HCT116 (cell line): ENCODE measurements around the gene FLACC1. TPM values are rescaled to one million over a fixed set of nuclear protein-coding genes. Genes with fewer than 3 reads are reported as not detected.
A peak's percentile ranks its signal among the peaks of the same experiment; 100 is the strongest.

Experiments used
- ATAC-seq: fragments of 200-7000 bp; cut with Tn5 transposase; 2 replicates; pipeline ENCODE4 v1.9.1; 2020; ENCODE audit warnings: mild to moderate bottlenecking, moderate library complexity
- BruUV-seq: library from RNA; stranded (reverse); fragments of 400-500 nt; replicated peaks from 2 replicates; lab custom pipeline; 2021; lab: Mats Ljungman, UMichigan
- CTCF ChIA-PET: fragments of 300-600 bp; sonication (Branson Sonifier 250); formaldehyde crosslinking; loops from one replicate; lab custom pipeline; 2021; ENCODE audit warnings: antibody characterized with exemption; lab: Charles Lee
- POLR2A ChIA-PET: fragments of 300-600, 350-600 bp; sonication (Branson Sonifier 250); formaldehyde crosslinking; loops from one replicate; lab custom pipeline; 2021; ENCODE audit warnings: antibody characterized with exemption; lab: Charles Lee
- RAD21 ChIA-PET, 2 experiments: fragments of 300-600 bp; sonication (Branson Sonifier 250); formaldehyde crosslinking; loops; one replicate each; lab custom pipeline; 2023; ENCODE audit warnings: low total read pairs in 2 of 2; ENCODE audit not compliant: uncharacterized antibody in 2 of 2, unreplicated experiment in 2 of 2, low non-redundant PET in 1 of 2; lab: Charles Lee
- DNase-seq: peaks from one replicate; pipeline ENCODE4 v3.0.0-alpha.2; 2010; ENCODE audit warnings: low read depth, low spot score
- H2AFZ ChIP-seq: fragments of 200-600 bp; shearing (Covaris generic), sonication (generic); 2 replicates; pipeline ENCODE4 v1.6.1; 2017; ENCODE audit warnings: low read depth, mixed run types, mixed read lengths, antibody characterized with exemption, low read length; ENCODE audit not compliant: poor library complexity, severe bottlenecking
- H3K27ac ChIP-seq: 2 replicates; pipeline ENCODE4 v1.5.1; 2012; ENCODE audit warnings: low read depth, low read length
- H3K27me3 ChIP-seq: fragments of 200-600 bp; sonication (generic); 2 replicates; pipeline ENCODE4 v1.6.1; 2016; ENCODE audit warnings: mixed run types, low read length, mixed read lengths; ENCODE audit not compliant: insufficient read depth
- H3K36me3 ChIP-seq, 2 experiments: fragments of 200-500 bp in 1 of 2; fragments of 200-600 bp in 1 of 2; sonication (Bioruptor generic) in 1 of 2; sonication (generic) in 1 of 2; 2 replicates each; pipeline versions ENCODE4 v1.5.1 to v1.6.1; 2014 to 2016; ENCODE audit warnings: low read length in 2 of 2, inconsistent platforms in 1 of 2, mixed read lengths in 1 of 2, mixed run types in 1 of 2; ENCODE audit not compliant: insufficient read depth in 2 of 2, control insufficient read depth in 1 of 2
- H3K4me1 ChIP-seq, 2 experiments: fragments of 200-600 bp in 1 of 2; sonication (generic) in 1 of 2; 2 replicates each; pipeline versions ENCODE4 v1.5.1 to v1.6.1; 2012 to 2017; ENCODE audit warnings: low read length in 2 of 2, inconsistent platforms in 1 of 2, mild to moderate bottlenecking in 1 of 2, mixed read lengths in 1 of 2, mixed run types in 1 of 2, moderate library complexity in 1 of 2; ENCODE audit not compliant: insufficient read depth in 2 of 2, control insufficient read depth in 1 of 2
- H3K4me2 ChIP-seq: fragments of 200-600 bp; sonication (generic); 2 replicates; pipeline ENCODE4 v1.6.1; 2017; ENCODE audit warnings: mixed run types, low read length, mixed read lengths
- H3K4me3 ChIP-seq, 2 experiments: fragments of 200-600 bp in 1 of 2; sonication (generic) in 1 of 2; replicated peaks in 1 of 2; 2 replicates each; pipeline ENCODE4 v1.5.1; 2011 to 2016; ENCODE audit warnings: low read length in 2 of 2, control low read depth in 1 of 2, low read depth in 1 of 2, mild to moderate bottlenecking in 1 of 2, mixed read lengths in 1 of 2, mixed run types in 1 of 2
- H3K79me2 ChIP-seq: fragments of 200-600 bp; sonication (generic); 2 replicates; pipeline ENCODE4 v1.6.1; 2017; ENCODE audit warnings: mild to moderate bottlenecking, mixed run types, low read length, moderate library complexity, mixed read lengths; ENCODE audit not compliant: insufficient read depth
- H3K9ac ChIP-seq: fragments of 200-600 bp; sonication (generic); 2 replicates; pipeline ENCODE4 v1.6.1; 2016; ENCODE audit warnings: low read length, mixed read lengths
- H3K9me2 ChIP-seq: fragments of 200-600 bp; sonication (generic), shearing (Covaris generic); 2 replicates; pipeline ENCODE4 v1.6.1; 2017; ENCODE audit warnings: mixed run types, mild to moderate bottlenecking, moderate library complexity; ENCODE audit not compliant: insufficient read depth
- H3K9me3 ChIP-seq, 2 experiments: fragments of 200-500 bp in 1 of 2; fragments of 200-600 bp in 1 of 2; sonication (Bioruptor generic) in 1 of 2; sonication (generic) in 1 of 2; 2 replicates each; pipeline ENCODE4 v1.6.1; 2014 to 2017; ENCODE audit warnings: low read length in 2 of 2, mixed read lengths in 2 of 2, inconsistent platforms in 1 of 2, low read depth in 1 of 2, mild to moderate bottlenecking in 1 of 2, mixed run types in 1 of 2, moderate library complexity in 1 of 2; ENCODE audit not compliant: control insufficient read depth in 1 of 2, insufficient read depth in 1 of 2
- H4K20me1 ChIP-seq: fragments of 200-600 bp; sonication (generic), shearing (Covaris generic); 2 replicates; pipeline ENCODE4 v1.6.1; 2017; ENCODE audit warnings: mixed run types, mild to moderate bottlenecking, moderate library complexity; ENCODE audit not compliant: insufficient read depth
- ATF3 ChIP-seq: IDR thresholded peaks from 2 replicates; pipeline ENCODE4 v1.6.1; 2012
- CEBPB ChIP-seq: IDR thresholded peaks from 2 replicates; pipeline ENCODE4 v1.6.1; 2012; ENCODE audit warnings: low read depth
- REST ChIP-seq: IDR thresholded peaks from 2 replicates; pipeline ENCODE4 v1.6.1; 2012; ENCODE audit warnings: low read depth
- ZNF274 ChIP-seq: fragments of 200-500 bp; sonication (Bioruptor generic); IDR thresholded peaks from 2 replicates; pipeline ENCODE4 v1.6.1; 2014; ENCODE audit warnings: mild to moderate bottlenecking, low read depth, low read length, inconsistent platforms
- intact Hi-C: fragments of 100-400 bp; cut with micrococcal nuclease; formaldehyde crosslinking; loops from 2 replicates; pipeline ENCODE4 v1.10.0; 2022
- total RNA-seq: library from RNA; stranded (reverse); gene quantifications from one replicate; pipeline ENCODE4 v1.2.1, GENCODE V29; 2021; ENCODE audit not compliant: unreplicated experiment

Gene FLACC1
- total RNA-seq, 1 experiment from 2014 or later = 0.74 TPM

- H3K4me2 ChIP-seq = no peak overlapping the region
- CTCF ChIA-PET = no interaction called here
- no TSS peak for BruUV-seq
- peaks cover 21 to 53% of the 10 kb centered on the region in 2 experiments for H3K4me1 ChIP-seq
- H3K9me2 ChIP-seq = no peaks in the 10 kb centered on the region
- no peaks in the 10 kb centered on the region for H4K20me1 ChIP-seq
- no peak overlapping the region for H3K9ac ChIP-seq
- no peak for DNase-seq
- H3K36me3 ChIP-seq = no peaks in the 10 kb centered on the region
- intact Hi-C loops = loop anchor here (5.0 kb wide), 1 partner anchor 102 kb away; the partner anchor contains the start of gene FLACC1
- ATAC-seq = no peak
- H2AFZ ChIP-seq = no peak overlapping the region
- peaks cover 31% of the 10 kb centered on the region for H3K79me2 ChIP-seq
- no peak for TF ChIP-seq ATF3
- no peak for TF ChIP-seq ZNF274
- peak; percentile 89 for TF ChIP-seq CEBPB
- no peak for TF ChIP-seq REST
- H3K9me3 ChIP-seq = no peaks in the 10 kb centered on the region
- H3K27ac ChIP-seq = no peak overlapping the region
- no peak overlapping the region for H3K4me3 ChIP-seq
- POLR2A ChIA-PET = interaction anchor here (0.5 to 3.7 kb wide), 3 partner anchors 22 to 579 kb away, joined by 3 to 11 read pairs (median 3); partner anchors contain the start of gene ALS2
- RAD21 ChIA-PET = no interaction called here
- no peaks in the 10 kb centered on the region for H3K27me3 ChIP-seq
Observed at GRCh38 chr2:201255408-201256033, 101.6 kb downstream of the FLACC1 start.
